AG10803 (cell line): Measurements from ENCODE around the gene DPCD.

Experiments
- DNase-seq: peaks from one replicate; pipeline ENCODE4 v3.0.0; 2010; ENCODE audit warnings: low read depth
- H3K4me3 ChIP-seq: 2 replicates; pipeline ENCODE4 v1.5.1; 2011; ENCODE audit warnings: mild to moderate bottlenecking, low read length, control low read depth
- TF ChIP-seq, protein P1 (sequence below): conservative IDR thresholded peaks from 2 replicates; pipeline ENCODE4 v1.5.1; 2011; ENCODE audit warnings: mild to moderate bottlenecking, low read length, control low read depth, inconsistent platforms

DPCD gene

DNA sequence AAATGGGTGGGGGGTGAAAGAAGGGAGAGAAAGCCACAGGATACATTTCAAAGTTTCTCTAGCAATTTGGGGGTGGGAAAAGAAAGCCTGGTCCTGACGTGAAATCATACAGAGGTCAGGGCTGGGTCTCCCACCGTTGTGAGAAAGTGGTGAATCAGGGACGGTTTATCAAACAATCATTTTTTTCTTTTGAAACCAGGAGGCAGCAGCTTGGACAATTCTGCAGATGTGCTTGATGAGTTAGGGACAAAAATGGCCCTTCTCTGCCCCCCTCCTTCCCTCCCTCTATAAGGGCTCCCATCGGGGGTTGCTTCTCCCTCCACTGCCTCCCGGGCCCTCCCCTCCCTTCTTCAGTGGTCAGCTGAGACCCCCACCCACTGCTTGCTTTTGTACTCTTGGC, 63.2 kb downstream of the DPCD start:
- TF ChIP-seq, protein P1, sequence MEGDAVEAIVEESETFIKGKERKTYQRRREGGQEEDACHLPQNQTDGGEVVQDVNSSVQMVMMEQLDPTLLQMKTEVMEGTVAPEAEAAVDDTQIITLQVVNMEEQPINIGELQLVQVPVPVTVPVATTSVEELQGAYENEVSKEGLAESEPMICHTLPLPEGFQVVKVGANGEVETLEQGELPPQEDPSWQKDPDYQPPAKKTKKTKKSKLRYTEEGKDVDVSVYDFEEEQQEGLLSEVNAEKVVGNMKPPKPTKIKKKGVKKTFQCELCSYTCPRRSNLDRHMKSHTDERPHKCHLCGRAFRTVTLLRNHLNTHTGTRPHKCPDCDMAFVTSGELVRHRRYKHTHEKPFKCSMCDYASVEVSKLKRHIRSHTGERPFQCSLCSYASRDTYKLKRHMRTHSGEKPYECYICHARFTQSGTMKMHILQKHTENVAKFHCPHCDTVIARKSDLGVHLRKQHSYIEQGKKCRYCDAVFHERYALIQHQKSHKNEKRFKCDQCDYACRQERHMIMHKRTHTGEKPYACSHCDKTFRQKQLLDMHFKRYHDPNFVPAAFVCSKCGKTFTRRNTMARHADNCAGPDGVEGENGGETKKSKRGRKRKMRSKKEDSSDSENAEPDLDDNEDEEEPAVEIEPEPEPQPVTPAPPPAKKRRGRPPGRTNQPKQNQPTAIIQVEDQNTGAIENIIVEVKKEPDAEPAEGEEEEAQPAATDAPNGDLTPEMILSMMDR: no peak
- H3K4me3 ChIP-seq: no peak overlapping the region
- no peak for DNase-seq

GRCh38 chr10:101653536-101653935, 65.4 kb downstream of the DPCD start:
- H3K4me3 ChIP-seq: no peak overlapping the region
- no peak for DNase-seq
- TF ChIP-seq, protein P1: no peak

- peak; percentile 54 for DNase-seq
- H3K4me3 ChIP-seq: no peak overlapping the region
- TF ChIP-seq, protein P1: no peak
Observed at GRCh38 chr10:101655570-101655969, 67.4 kb downstream of the DPCD start.

GRCh38 chr10:101656890-101657289, 68.8 kb downstream of the DPCD start:
- DNase-seq: no peak
- TF ChIP-seq, protein P1: no peak
- no peak overlapping the region for H3K4me3 ChIP-seq

DNA sequence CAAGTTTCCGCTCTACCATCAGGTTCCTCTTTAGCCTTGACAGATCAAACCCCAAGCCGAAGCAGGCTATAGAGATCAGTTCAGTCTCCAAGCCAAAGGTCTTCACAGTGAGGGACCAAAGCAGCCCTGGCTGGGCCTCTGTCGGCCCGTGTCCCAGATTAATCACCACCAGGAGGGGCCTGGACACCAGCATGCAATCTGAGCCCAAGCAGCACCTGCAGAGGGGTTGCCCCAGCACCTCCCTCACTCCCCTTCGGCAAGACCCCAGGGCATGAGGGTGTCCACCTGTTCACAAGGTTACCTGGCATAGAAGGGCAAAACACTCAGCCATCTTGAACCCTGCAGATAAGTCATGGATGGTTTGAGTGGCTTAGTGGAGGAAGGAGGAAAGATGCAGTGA, 70.9 kb downstream of the DPCD start:
- DNase-seq: no peak
- TF ChIP-seq, protein P1: no peak
- H3K4me3 ChIP-seq: no peak overlapping the region
